ENCODE measurements around the gene TBL1Y.
"Not testable (repeated sequence)": the region's sequence is repeated elsewhere in the genome, so short reads cannot be mapped to it uniquely, and the experiment has no call there.

Gene TBL1Y

GRCh38 chrY:7016521-7016920 is 106.0 kb downstream of the TBL1Y start:
- no peak for ATAC-seq (ENCODE audit: low read depth)
- H3K9me3 ChIP-seq (ENCODE audit: severe bottlenecking): no peaks in the 10 kb centered on the region
- no peak for TF ChIP-seq CTCF (IDR thresholded peaks at IDR 0.05; ENCODE audit: poor library complexity, severe bottlenecking)
- H3K36me3 ChIP-seq (ENCODE audit: low read depth): no peaks in the 10 kb centered on the region
- no peaks in the 10 kb centered on the region for H3K4me1 ChIP-seq (ENCODE audit: insufficient read depth, poor library complexity, severe bottlenecking)
- no peak for DNase-seq (ENCODE audit: low spot score)
- H3K4me3 ChIP-seq (ENCODE audit: severe bottlenecking): no peak overlapping the region
- peaks cover under 1% of the 10 kb centered on the region for H3K27me3 ChIP-seq (ENCODE audit: insufficient read depth, poor library complexity, severe bottlenecking)
- H3K27ac ChIP-seq (ENCODE audit: poor library complexity, severe bottlenecking): no peak overlapping the region

- no peak for ATAC-seq (ENCODE audit: low read depth)
- Histone ChIP-seq H3K27me3 (ENCODE audit: insufficient read depth, poor library complexity, severe bottlenecking) (peaks cover 4% of the 10 kb centered on the region), H3K36me3 (ENCODE audit: low read depth) (no peaks in the 10 kb centered on the region), H3K27ac (ENCODE audit: poor library complexity, severe bottlenecking) (no peak overlapping the region), H3K4me3 (ENCODE audit: severe bottlenecking) (no peak overlapping the region), H3K9me3 (ENCODE audit: severe bottlenecking) (no peaks in the 10 kb centered on the region), H3K4me1 (ENCODE audit: insufficient read depth, poor library complexity, severe bottlenecking) (no peaks in the 10 kb centered on the region)
- DNase-seq (ENCODE audit: low spot score): no peak
- no peak for TF ChIP-seq CTCF (IDR thresholded peaks at IDR 0.05; ENCODE audit: poor library complexity, severe bottlenecking)
Observed at GRCh38 chrY:7017244-7018080, 107.0 kb downstream of the TBL1Y start.

- Histone ChIP-seq H3K9me3 (ENCODE audit: severe bottlenecking) (no peaks in the 10 kb centered on the region), H3K4me1 (ENCODE audit: insufficient read depth, poor library complexity, severe bottlenecking) (no peaks in the 10 kb centered on the region), H3K27me3 (ENCODE audit: insufficient read depth, poor library complexity, severe bottlenecking) (no peaks in the 10 kb centered on the region), H3K4me3 (ENCODE audit: severe bottlenecking) (no peak overlapping the region), H3K27ac (ENCODE audit: poor library complexity, severe bottlenecking) (no peak overlapping the region), H3K36me3 (ENCODE audit: low read depth) (no peaks in the 10 kb centered on the region)
- ATAC-seq (ENCODE audit: low read depth) (0 out of 3 replicates have a peak, but pooled peaks have one; percentile 10), DNase-seq (ENCODE audit: low spot score) (no peak)
- TF ChIP-seq CTCF (IDR thresholded peaks at IDR 0.05; ENCODE audit: poor library complexity, severe bottlenecking): no peak
Observed at GRCh38 chrY:7039037-7039436, 128.5 kb downstream of the TBL1Y start.

GRCh38 chrY:7040662-7041061 is 130.2 kb downstream of the TBL1Y start:
- H3K4me1 ChIP-seq (ENCODE audit: insufficient read depth, poor library complexity, severe bottlenecking): no peaks in the 10 kb centered on the region
- no peaks in the 10 kb centered on the region for H3K36me3 ChIP-seq (ENCODE audit: low read depth)
- ATAC-seq (ENCODE audit: low read depth): no peak
- no peak overlapping the region for H3K27ac ChIP-seq (ENCODE audit: poor library complexity, severe bottlenecking)
- TF ChIP-seq CTCF (IDR thresholded peaks at IDR 0.05; ENCODE audit: poor library complexity, severe bottlenecking): no peak
- no peak for DNase-seq (ENCODE audit: low spot score)
- H3K4me3 ChIP-seq (ENCODE audit: severe bottlenecking): no peak overlapping the region
- no peaks in the 10 kb centered on the region for H3K9me3 ChIP-seq (ENCODE audit: severe bottlenecking)
- H3K27me3 ChIP-seq (ENCODE audit: insufficient read depth, poor library complexity, severe bottlenecking): no peaks in the 10 kb centered on the region

- Histone ChIP-seq H3K36me3 (ENCODE audit: low read depth) (no peaks in the 10 kb centered on the region), H3K9me3 (ENCODE audit: severe bottlenecking) (no peaks in the 10 kb centered on the region), H3K27me3 (ENCODE audit: insufficient read depth, poor library complexity, severe bottlenecking) (no peaks in the 10 kb centered on the region), H3K4me3 (ENCODE audit: severe bottlenecking) (no peak overlapping the region), H3K4me1 (ENCODE audit: insufficient read depth, poor library complexity, severe bottlenecking) (no peaks in the 10 kb centered on the region), H3K27ac (ENCODE audit: poor library complexity, severe bottlenecking) (no peak overlapping the region)
- no peak for ATAC-seq (ENCODE audit: low read depth)
- no peak for DNase-seq (ENCODE audit: low spot score)
- TF ChIP-seq CTCF (IDR thresholded peaks at IDR 0.05; ENCODE audit: poor library complexity, severe bottlenecking): no peak
Observed at GRCh38 chrY:7041983-7042382, 131.5 kb downstream of the TBL1Y start.

- not testable (repeated sequence) for H3K27ac ChIP-seq (ENCODE audit: poor library complexity, severe bottlenecking); DNase-seq (ENCODE audit: low spot score); H3K4me3 ChIP-seq (ENCODE audit: severe bottlenecking); ATAC-seq (ENCODE audit: low read depth); H3K36me3 ChIP-seq (ENCODE audit: low read depth); H3K9me3 ChIP-seq (ENCODE audit: severe bottlenecking); H3K4me1 ChIP-seq (ENCODE audit: insufficient read depth, poor library complexity, severe bottlenecking); H3K27me3 ChIP-seq (ENCODE audit: insufficient read depth, poor library complexity, severe bottlenecking)
Observed at GRCh38 chrY:7052461-7052860, 142.0 kb downstream of the TBL1Y start.
